ENCODE data around the gene GSG1. TPM values are rescaled to one million over a fixed set of nuclear protein-coding genes. Genes with fewer than 3 reads are reported as not detected.

Gene GSG1
- total and polyA plus RNA-seq, 2 of the 8 experiments (the other 6 are each of a cell fraction or from before 2014, with no cell fraction given): 0.89 to 1.4 TPM

DNA sequence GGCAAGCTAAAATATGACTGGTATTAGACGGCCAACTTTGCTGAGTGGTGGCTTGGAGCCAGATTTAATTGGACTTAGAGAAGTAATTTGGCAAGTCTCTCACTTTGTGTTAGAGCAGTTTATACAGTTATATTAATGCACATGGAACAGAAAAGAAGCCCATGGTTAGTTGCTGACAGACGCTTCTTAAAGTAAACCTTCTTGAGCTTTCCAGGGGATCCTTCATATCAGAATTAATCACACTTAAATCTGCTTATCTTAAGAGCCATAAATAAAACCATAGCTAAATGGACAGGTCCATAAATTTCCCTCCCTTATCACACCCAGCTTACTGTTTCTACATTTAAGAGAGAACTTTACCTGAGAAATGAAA, 9.6 kb downstream of the GSG1 start (continued):
- TF ChIP-seq CHD7 (IDR thresholded peaks at IDR 0.05; ENCODE audit: insufficient replicate concordance, low read length): no peak
- TF ChIP-seq KDM1A (IDR thresholded peaks at IDR 0.05; ENCODE audit: borderline replicate concordance, low read length): no peak
- TF ChIP-seq JUND (IDR thresholded peaks at IDR 0.05; ENCODE audit: low read length): no peak
- TF ChIP-seq, protein P1, sequence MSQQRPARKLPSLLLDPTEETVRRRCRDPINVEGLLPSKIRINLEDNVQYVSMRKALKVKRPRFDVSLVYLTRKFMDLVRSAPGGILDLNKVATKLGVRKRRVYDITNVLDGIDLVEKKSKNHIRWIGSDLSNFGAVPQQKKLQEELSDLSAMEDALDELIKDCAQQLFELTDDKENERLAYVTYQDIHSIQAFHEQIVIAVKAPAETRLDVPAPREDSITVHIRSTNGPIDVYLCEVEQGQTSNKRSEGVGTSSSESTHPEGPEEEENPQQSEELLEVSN (IDR thresholded peaks at IDR 0.05): no peak
- TF ChIP-seq EZH2 (IDR thresholded peaks at IDR 0.05; ENCODE audit: low read depth, low read length, severe bottlenecking): no peak

All from H1 (cell line).